GM18520 (cell line): ENCODE results near the gene FOXD4L6.
"Not testable (repeated sequence)": the region's sequence is repeated elsewhere in the genome, so short reads cannot be mapped to it uniquely, and the experiment has no call there.

Experiments
- ATAC-seq: cut with Tn5 transposase; IDR thresholded peaks from one replicate; pipeline ENCODE4 v1.9.1; 2021; ENCODE audit not compliant: unreplicated experiment

FOXD4L6 gene

DNA sequence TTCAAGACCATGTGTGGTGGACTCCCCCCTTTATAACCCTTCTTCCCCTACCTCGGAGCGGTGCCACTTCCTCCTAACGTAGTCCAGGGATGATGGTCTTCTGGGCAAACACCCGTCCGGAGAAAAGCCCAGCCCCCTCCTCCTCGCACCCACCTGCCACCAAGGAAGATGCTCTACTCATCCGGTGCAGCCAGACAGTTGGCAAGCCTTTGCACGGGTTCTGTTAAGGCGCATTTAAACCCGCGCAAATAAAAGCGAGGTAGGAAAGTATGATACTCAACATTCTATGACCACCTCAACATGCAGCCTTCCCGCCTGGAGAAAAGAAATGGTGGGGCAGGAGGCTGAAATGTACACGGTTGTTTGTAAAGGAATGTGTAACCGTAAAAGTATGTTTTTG, at the start of gene FOXD4L6:
Gene FOXD4L6, minus strand, starts transcription at position 101 of the 400 bp plus-strand sequence. CDS start 298 bp downstream, outside the sequence.
- not testable (repeated sequence) for ATAC-seq

DNA sequence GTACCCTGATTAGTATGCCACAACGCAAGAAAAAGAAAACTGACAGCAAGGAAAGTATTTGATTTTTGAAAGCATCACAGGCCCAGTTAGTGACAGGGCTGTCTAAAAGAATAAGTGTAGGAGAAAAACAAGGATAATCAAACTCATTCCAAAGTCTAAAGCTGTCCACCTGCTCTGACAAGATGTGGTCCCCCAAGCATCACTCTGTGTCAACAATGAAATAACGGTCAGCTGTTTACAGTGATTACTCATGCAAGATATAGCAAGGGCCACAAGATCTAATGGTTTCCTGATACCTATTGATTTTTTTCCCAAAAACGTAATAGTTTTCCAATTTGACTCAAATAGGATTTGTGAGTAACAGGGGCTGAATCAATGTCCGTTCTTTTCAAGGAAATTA, 46.5 kb upstream of the FOXD4L6 start:
- not testable (repeated sequence) for ATAC-seq

GRCh38 chr9:41150116-41150515, 21.6 kb upstream of the FOXD4L6 start:
- not testable (repeated sequence) for ATAC-seq

GRCh38 chr9:41141878-41142277, 13.4 kb upstream of the FOXD4L6 start:
- ATAC-seq, result not testable (repeated sequence)

GRCh38 chr9:41126746-41127446, 1.6 kb downstream of the FOXD4L6 start:
- ATAC-seq, result not testable (repeated sequence)

DNA sequence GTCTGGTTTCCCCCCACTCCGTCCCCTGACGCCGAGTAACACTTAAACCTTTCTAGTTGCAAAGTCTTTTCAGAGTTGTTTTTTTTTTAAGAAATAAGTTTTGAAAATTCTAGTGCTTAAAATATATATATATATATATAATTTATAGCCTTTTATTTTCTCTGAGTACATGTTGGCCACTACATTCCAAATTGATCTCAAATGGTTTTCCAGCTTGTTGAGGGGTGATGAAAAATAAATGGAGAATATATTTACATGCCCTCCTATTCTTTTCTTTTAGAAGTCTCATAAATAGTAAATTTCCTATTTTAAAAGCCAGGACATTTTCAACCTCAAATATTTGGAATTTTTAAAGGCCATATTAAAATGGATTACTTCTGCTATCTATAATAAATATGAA, 2.5 kb downstream of the FOXD4L6 start:
- ATAC-seq, result not testable (repeated sequence)

- not testable (repeated sequence) for ATAC-seq
These were observed 3.3 kb downstream of the FOXD4L6 start for GRCh38 chr9:41125109-41125658.

DNA sequence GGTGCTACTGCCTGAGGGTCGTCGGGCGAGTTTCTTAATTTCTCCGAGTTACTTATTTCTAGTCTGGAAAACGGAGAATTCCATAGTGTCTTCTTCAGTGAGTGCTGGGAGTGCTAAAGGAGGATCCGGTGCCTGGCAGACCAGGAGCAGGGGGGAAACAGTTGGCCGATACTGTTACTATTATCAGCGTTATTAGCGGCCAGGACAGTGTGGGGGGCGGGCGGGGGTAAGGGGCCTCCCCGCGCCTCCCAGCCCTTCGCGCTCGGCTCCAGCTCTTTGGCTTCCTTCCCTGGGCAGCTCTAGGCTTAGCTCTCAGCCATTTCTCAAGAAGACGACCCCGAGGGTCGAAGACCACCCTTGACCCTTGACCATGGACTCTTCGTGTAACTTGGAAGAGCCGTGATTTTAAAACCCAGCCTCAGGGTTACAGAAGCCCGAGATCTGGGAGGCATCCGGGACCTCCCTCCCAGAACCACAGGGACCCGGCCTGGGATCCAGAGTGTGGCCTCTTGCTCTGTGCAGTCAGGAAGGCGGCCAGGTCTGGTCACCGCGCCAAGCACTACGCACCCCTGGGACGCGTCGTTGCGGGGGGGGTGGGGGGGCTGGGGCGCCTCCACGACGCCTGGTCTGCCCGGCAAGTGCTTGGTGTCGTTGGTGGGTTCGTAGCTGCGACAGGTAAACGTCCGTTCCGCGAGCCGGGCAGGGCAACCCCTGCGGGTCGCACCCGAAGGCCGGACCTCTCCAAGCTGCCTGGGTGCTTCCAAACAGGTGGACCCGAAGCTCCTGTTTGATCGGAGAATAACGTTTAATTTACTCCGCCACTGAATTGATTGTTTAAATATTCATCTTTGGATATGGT, 4.0 kb downstream of the FOXD4L6 start:
- not testable (repeated sequence) for ATAC-seq

- not testable (repeated sequence) for ATAC-seq
These were observed 4.7 kb downstream of the FOXD4L6 start for GRCh38 chr9:41123812-41124211.

DNA sequence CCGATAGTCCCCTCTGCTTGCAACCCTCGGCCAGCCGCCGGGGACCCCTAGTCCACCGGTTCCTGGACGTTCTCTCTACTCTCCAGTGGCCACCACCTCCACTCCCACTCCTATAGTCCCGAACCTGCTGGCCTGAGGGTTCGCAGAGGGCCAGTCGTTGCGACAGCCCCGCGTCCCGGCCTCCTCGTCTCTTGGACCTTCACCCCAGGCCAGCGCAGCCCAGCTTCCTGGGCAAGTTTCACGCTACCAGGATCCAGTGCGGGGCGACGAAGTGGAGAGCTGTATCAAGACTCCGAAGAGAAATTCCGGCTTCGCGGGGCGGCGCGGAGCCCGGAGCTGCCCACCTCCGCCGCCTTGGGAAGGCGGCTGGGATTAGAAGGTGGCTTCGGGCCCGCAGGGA, 5.1 kb downstream of the FOXD4L6 start:
- not testable (repeated sequence) for ATAC-seq

GRCh38 chr9:41120696-41121095, 7.8 kb downstream of the FOXD4L6 start:
- not testable (repeated sequence) for ATAC-seq

- not testable (repeated sequence) for ATAC-seq
These were observed 8.8 kb downstream of the FOXD4L6 start for GRCh38 chr9:41119719-41120118.

DNA sequence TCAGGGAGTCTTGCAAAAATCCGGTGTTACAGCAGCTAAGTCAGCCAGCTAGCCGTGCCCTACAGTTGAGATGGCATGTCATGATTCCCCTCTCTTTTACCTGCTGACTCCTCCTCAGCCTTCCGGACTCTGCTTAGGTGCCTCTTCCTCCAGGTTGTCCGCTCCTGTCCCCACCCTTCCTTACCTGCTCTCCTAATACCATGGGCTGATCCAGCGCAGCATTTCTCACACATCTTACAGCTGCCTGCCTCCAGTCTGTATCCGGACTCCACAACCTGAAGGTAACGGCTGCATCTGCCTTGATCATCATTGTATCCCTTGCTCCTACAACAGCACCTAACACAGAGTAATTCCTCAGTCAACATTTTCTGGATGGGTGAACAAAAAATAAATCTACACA, 9.2 kb downstream of the FOXD4L6 start:
- ATAC-seq, result not testable (repeated sequence)

- not testable (repeated sequence) for ATAC-seq
These were observed 15.1 kb downstream of the FOXD4L6 start for GRCh38 chr9:41113348-41113747.

GRCh38 chr9:41111414-41111813, 17.1 kb downstream of the FOXD4L6 start:
- ATAC-seq, result not testable (repeated sequence)

DNA sequence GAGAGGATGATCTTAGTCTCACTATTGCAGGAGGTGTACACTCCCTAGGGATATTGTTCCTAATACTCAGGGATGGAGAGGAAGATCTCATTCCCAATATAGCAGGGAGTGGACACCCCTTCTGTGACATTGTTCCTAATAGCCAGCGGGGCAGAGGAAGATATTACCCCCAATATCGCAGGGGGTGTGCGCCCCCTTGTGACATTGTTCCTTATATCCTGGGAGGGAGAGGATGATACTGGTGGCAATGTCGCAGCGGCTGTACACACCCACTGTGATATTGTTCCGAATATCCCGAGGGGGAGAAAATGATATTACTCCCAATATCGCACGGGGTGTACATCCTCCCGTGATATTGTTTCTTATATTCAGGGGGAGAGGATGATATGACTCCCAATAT, 17.6 kb downstream of the FOXD4L6 start:
- ATAC-seq, result not testable (repeated sequence)

DNA sequence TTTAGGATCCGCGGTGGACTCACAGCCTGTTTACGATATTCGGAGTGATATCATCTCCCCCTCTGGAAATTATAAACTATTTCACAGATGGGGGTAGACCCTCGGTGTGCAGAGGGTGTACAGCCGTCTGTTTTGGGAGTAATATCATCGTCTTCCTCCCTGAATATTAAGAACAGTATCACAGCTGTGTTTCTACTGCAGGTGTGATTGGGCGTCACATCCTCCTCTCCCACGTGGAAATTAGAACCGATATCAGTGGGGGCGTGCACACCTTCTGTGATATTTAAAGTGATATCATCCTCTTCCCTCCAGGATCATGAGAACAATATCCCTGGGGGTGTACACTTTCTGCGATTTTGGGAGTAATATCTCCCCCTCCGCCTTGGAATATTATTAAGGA, 19.2 kb downstream of the FOXD4L6 start:
- ATAC-seq, result not testable (repeated sequence)

DNA sequence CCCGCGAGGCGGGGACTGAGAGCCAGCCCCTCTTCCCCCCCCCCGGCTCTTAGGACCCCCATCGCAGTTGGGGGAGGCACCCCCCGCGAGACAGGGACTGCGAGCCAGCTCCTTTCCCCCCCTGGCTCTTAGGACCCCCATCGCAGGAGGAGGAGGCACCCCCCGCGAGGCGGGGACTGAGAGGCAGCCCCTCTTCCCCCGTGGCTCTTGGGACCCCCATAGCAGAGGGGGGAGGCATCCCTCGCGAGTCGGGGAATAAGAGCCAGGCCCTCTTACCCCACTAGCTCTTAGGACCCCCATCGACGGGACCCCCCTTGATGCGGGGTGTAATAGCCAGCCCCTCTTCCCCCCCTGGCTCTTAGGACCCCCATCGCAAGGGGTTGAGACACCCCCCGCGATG, 19.7 kb downstream of the FOXD4L6 start:
- ATAC-seq, result not testable (repeated sequence)

GRCh38 chr9:41106472-41107116, 21.9 kb downstream of the FOXD4L6 start:
- ATAC-seq, result not testable (repeated sequence)

GRCh38 chr9:41105557-41106253, 22.8 kb downstream of the FOXD4L6 start:
- ATAC-seq, result not testable (repeated sequence)
